GM19324 (cell line): ENCODE results near the gene TRAPPC12.
"Not testable (repeated sequence)": the region's sequence is repeated elsewhere in the genome, so short reads cannot be mapped to it uniquely, and the experiment has no call there.

Source experiments
- ATAC-seq: cut with Tn5 transposase; IDR thresholded peaks from one replicate; pipeline ENCODE4 v1.9.1; 2021; ENCODE audit warnings: mild to moderate bottlenecking, moderate library complexity; ENCODE audit not compliant: unreplicated experiment, low FRiP score

TRAPPC12 gene

DNA sequence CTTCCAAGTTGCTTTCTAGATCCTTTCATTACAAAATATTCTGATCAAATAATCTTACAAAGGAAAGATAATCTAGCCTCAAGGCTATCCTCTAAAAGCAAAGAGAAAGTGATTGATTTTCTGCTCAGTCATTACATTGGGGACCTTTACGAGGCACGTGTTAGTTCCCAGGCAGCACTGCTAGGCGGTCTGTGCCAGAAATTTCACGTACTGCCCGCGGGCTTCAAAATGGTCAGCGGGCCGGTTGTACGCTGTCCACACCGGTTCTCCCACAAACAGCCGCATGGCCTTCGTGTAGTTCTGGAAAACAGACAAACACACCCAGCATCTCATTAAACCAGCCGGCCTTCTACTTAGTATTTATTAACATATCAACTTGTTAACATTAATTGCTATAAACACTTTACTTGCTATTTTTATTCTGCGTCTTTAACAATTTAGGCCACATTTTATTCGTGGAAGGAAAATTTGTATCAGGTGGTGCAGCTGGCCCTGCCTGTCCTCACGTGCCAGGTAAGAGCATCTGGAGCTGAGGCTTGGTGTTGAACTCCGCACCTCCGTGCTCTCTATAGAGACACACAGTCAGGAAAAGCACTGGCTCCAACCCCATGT is 119.4 kb downstream of the TRAPPC12 start:
- ATAC-seq = no peak

DNA sequence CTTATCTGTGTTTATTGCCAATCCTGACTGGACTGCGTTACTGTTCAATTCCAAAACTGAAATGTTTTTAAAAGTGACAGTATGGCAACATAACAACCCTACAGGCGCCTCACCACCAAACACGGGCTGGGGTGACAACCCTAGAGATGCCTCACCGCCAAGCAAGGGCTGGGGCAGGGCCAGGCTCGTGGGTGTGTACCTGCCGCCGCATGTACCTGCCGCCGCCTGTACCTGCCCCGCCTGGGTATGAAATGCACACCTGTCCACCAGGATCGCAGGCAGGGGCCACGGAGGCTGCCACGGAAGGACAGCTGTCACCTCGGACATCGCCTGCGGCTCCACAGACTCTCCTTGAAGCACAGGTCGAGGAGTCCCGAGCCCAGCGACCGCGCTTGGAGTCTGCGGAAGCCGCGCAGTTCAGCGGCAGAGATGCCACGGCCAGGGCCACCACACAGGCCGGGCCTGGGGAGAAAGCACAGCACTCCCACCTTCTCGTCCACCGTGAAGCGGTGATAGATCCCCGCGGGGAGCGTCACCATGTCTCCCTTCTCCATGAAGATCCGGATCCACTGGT is 120.9 kb downstream of the TRAPPC12 start:
- no peak for ATAC-seq

DNA sequence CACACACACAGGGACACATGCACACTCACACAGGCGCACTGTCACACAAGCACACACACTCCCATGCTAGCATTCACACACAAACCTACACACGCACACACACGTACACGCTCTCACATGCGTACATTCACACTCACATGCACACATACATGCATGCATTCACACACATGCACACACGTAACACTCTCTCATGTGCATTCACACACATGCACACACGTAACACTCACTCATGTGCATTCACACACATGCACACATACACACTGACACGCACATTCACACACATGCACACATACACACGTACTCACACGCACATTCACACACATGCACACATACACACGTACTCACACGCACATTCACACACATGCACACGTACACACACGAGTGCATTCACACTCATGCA is 123.6 kb downstream of the TRAPPC12 start:
- ATAC-seq = no peak

DNA sequence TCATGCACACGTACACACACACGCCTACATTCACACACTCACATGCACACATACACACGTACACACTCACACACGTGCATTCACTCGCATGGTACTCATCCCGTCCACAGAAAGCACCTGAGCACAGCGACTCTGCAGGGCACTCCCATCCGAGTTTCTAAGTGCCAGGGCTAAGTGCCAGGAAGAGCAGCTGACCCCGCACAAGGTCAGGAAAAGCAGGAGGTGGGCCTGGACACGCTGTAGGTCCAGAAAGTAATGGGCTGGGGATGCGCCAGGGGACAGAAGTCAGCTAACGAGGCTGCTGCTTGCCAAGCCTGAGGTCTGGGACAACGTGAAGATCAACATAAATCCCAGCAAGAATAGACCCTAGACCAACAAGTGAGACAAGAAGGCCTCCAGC is 124.0 kb downstream of the TRAPPC12 start:
- ATAC-seq = no peak

DNA sequence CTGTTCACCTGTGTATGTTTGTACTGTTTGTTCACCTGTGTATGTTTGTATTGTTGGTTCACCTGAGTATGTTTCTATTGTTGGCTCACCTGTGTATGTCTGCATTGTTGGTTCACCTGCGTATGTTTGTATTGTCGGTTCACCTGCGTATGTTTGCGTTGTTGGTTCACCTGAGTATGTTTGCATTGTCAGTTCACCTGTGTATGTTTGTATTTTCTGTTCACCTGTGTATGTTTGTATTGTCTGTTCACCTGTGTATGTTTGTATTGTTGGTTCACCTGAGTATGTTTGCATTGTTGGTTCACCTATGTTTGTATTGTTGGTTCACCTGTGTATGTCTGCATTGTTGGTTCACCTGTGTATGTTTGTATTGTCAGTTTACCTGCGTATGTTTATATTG is 125.2 kb downstream of the TRAPPC12 start:
- no peak for ATAC-seq

DNA sequence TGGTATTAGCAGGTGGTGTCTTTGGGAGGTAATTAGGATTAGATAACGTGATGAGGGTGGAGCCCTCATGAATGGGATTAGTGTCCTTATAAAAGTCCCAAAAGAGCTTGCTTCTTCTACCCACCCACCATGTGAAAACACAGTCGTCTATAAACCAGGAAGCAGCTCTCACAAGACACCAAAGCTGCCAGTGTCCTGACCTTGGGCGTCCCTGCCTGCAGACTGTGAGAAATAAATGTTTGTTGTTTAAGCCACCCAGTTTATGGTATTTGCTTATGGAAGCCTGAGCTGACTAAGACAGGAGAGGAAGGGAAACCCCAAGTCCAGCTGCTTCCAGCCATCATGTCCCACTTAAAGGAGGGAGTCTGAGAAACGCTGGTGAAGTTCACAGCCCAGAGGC is 126.3 kb downstream of the TRAPPC12 start:
- ATAC-seq = no peak

DNA sequence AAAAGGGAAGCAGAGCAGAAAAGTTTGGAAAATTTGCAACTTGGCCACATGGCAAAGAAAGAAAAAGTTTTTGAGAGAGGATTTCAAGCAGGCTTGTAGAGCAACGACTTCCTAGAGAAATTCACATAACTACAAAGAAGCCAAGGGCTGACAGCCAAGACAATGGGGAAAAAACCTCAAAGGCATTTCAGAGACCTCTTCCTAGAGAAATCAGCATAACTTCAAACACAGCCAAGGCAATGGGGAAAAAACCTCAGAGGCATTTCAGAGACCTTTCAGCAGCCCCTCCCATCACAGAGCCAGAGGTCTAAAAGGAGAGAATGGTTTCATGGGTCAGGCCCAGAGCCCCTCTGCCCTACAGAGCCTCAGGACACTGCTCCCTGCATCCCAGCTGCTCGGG is 132.6 kb downstream of the TRAPPC12 start:
- no peak for ATAC-seq

DNA sequence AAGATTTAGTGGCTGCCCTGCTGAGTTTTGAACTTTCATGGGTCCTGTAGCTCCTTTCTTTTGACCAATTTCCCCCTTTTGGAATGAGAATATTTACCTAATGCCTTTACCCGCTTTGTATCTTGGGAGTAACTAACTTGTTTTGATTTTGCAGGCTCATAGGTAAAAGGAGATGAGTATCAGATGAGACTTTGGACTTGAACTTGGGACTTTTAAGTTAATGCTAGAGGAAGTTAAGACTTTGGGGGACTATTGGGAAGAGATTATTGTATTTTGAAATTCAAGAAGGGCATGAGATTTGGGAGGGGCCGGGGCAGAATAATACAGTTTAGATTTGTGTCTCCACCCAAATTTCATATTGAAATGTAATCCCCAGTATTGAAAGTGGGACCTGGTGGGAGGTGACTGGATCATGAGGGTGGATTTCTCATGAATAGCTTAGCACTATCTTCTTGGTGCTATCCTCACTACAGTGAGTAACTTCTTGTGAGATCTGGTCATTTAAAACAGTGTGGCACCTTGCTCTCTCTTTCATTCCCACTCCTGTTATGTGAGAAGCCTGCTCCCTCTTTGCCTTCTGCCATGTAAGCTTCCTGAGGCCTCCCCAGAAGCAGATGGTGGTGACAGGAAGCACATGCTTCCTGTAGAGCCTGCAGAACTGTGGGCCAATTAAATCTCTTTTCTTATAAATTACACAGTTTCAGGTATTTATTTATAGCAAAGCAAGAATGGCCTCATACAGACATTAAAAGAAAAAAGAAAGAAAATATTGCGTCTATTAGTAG is 133.7 kb downstream of the TRAPPC12 start:
- ATAC-seq = no peak

DNA sequence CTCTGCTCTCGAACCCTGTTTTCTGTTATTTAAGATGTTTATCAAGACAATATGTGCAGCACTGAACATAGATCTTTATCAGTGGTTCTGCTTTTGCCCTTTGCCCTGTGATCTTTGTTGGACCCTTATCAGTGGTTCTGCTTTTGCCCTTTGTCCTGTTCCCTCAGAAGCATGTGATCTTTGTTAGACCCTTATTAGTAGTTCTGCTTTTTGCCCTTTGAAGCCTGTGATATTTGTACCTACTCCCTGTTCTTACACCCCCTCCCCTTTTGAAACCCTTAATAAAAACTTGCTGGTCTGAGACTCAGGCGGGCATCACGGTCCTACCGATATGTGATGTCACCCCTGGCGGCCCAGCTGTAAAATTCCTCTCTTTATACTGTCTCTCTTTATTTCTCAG is 135.9 kb downstream of the TRAPPC12 start:
- not testable (repeated sequence) for ATAC-seq

DNA sequence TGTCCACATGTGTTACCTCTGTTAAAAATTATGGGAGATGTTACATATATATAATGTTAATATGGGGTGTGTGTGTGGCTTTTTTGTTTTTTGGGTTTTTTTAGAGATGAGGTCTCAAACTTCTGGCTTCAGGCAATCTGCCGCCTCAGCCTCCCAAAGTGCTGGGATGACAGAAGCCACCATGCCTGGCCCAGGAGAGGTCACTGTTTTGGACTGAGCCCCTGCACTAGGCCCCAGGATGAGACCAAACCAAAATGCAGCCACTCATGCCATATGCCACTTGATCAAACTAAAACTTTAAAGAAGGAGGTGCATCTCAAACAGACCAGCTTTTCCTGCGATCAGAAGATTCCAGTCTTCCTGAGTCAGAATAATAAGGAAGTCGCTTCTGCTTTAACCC is 137.3 kb downstream of the TRAPPC12 start:
- ATAC-seq = no peak

DNA sequence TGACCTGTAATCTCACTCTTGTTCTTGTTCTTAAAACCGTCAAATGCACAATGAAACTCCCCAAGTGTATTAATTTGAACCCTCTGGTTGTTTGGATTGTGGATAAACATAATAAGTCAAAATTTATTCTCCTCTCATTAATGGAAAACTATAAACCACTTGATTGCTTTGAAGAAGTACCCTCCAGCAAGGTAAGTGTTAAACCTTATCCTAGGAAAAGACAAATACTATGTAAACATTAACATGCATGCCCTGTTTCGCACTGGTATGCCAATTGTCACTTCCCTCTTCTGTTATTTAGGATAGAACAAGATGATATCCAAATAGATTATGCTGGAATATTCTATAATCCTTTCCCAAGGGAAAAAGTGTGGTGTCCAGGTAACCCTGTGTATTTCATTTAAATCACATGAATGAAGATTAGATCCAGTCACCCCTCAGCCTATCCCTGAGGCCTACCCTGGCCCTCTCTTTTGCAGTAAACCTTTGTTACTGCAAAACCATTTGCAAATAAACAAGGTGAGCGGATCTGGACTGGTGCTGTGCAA is 138.5 kb downstream of the TRAPPC12 start:
- ATAC-seq = no peak

DNA sequence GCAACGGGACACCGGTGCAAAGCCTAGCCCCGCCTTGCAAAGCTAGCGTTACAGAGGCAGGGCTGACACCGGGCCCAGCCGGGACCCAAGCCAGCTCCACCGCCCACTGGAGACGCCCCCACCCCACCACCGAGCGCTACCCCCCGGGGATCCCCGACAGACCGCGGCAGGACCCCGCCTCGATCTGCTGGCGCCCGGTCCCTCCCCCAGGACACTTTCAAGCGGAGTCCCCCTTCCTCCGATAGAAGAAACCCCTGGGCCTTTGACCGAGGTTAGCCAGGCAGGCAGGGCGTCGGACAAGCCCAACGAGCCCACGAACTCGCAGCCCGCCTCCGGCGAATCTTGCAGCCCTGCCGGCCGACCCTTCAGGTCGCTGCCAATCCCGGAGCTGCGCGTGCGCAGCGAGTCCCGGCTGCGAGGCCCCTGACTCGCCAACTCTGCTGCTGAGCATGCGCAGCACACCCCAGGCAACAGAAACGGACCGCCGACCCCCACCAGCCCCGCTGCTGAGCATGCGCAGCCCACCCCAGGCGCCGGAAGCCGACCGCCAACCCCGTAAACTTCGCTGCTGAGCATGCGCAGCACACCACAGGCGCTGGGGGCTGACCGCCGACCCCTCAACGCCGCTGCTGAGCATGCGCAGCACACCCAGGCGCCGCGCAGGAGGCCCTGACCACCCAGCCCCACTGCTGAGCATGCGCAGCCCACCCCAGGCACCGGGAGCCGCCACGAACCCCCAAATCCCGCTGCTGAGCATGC is 139.2 kb downstream of the TRAPPC12 start:
- peak; percentile 88 for ATAC-seq

DNA sequence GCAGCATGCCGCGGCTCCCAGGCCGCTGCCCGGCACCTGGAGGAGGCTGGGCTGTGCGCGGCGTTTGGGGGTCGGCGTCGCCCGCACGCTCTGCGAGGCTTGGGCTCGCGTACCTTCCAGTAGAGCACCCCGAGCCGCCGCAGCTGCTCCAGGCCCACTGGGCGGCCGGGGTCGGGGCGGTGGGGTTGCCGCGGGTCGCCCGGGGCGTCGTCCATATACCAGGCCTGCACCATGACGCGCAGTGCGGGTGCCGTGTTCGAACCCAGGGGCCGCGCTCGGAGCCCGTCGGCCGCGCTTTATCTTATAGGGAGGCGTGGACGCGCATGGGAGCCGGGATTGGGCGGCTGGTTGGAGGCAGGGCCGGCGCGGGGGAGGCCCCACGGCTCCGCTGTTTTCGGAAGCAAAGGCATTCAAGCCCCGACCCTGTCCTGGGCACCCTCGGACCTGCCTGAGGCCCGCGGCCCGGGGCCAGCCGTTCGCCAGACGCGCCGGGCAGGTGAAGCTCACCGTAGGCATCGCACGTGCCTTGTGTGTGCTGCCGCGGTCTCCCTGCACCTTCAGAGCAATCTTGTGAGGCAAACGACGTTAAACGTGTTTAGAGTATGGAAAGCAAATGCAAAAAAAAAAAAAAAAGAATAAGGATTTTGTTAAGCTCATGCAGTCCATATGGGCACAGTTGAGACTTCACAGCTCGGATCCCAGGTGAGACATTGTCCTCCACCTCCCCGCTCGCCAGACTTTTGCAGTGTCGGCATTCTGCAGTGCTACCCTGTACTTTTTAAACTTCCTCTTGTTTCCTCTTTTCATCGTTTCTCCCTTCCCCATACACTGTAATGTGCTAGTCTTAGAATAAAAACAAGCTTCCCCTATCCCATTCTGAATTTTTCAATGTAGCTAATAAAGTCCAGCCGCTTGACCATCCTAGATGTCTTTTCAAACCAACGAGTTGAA is 140.0 kb downstream of the TRAPPC12 start, which contains the start of gene ADI1:
Gene ADI1, minus strand, starts transcription at position 277 of the 951 bp plus-strand sequence. Its CDS starts 44 bp downstream, at position 233.
- ATAC-seq = peak; percentile 66

DNA sequence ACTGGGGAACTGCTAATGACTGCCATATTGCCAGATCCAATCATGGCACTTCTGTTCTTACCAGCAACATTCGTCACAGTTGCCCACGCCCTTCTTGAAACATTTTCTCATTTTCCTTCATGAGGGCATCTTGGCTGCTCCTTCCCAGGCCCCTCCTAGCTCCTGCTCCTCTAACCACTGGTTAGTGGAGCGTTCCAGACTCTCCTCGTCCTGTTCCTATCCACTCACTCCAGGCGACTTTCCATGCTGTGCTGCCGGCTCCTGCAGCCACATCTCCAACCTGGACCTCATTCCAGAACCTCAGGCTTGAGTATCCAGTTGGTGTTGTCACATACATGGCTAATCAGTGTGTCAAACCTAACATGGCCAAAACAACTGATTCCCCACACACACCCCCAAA is 141.1 kb downstream of the TRAPPC12 start:
- no peak for ATAC-seq

DNA sequence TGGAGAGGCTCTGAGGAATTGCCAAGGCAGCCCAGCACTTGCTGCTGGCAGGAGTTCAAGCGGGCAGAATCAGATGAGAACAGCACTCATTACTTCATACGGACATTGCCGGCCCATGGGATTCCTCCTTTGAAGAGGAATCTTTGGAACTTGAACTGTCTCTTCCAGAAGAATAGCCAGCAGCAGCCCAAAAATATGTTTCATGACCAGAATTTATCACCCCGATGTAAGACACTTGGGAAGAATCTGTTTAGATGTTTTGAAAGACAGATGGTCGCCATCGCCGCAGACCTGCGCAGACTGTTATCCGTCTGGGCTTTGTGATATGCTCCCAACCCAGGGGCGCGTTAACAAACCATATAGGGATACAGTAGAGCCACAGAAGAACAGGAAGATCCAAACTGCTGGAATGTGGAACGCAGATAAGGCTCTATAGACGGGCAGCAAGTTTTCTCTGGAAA is 143.5 kb downstream of the TRAPPC12 start:
- ATAC-seq = no peak

DNA sequence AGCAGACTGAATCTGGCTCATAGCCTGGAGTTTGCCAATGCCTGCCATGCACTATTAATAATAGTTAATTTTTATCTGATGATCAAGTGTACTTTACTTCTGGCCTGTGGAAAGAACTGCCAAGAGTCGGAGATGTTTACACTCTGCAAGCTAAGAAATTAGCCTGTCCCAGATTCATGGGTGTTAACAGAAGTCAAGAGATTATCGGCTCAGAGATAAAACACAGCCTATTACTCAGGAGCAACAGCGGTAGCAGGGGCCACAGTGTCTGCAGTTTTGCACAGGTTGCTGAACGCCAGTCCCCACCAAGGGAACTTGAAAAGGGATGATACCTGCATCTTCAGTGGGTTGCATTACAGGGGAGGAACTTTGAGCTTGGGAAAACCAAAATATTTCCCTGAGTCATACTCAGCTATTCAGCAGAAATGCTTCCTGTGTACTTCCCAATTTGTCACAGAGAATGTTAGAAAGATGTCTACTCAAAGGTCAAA is 144.1 kb downstream of the TRAPPC12 start:
- ATAC-seq = no peak

DNA sequence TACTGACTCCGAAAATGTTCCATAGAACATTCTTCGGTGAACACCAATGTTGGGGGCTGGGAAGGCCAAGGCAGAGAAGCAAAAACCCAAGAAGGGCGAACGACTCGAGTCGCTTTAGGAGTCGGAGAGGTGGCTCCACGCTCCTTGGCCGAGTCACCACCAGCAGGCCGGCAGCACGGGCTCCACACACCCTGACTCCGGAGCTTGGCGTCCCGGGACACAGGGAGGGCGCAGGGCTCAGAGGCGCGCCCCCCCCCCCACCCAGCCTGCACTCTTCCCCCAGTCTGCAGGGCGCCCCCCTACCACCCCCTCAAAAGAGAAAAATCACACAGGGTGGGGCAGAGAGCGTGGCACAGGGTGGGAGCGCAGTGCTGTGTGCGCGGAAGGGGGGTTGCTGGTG is 147.4 kb downstream of the TRAPPC12 start:
- ATAC-seq = no peak

DNA sequence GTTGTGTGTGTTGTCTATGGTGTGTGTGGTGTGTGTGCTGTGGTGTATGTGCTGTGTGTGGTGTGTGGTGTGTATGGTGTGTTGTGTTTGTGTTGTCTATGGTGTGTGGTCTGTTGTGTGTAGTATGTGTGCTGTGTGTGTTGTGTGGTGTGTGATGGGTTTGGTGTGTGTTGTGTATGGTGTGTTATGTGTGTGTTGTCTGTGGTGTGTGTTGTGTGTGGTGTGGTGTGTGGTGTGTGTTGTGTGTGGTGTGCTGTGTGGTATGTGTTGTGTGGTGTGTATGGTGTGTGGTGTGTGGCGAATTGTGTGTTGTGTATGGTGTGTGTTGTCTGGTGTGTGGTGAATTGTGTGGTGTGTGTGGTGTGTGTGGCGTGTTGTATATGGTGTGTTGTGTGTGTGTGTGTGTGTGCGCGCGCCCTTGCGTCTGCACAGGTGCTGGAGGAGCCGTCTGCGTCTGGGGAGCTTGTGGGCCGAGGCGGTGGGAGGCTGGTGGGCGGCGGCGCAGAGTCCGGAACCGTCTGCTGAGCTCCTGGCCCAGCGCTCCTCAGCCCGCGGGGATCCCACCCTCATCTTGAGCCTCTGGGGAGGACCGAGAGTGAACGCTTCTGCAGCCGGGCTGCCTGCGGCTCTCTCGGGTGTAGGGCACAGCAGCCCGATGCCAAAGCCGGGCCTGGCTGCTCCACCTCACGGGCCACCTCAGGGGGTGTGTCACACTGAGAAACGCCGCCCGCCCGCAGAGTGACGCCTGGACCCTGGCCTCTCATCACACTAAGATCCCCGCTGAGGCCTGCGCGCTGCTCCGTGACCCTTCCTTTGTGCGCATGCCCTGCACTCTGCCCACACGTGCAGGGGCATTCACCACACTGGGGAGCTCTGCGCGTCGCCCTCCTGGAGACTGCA is 148.6 kb downstream of the TRAPPC12 start:
- ATAC-seq = no peak
